H1 (cell line): ENCODE data around the gene OTUD5.

Source experiments
- NRF1 ChIP-seq: IDR thresholded peaks from 2 replicates; pipeline ENCODE4 v1.6.1; 2011; ENCODE audit warnings: mild to moderate bottlenecking, low read depth, low read length, improper control_type of control experiment
- TAF1 ChIP-seq: IDR thresholded peaks from 2 replicates; pipeline ENCODE4 v1.6.1; 2011; ENCODE audit warnings: mild to moderate bottlenecking, low read depth, low read length
- TF ChIP-seq, protein P1 (sequence below), 3 experiments: IDR thresholded peaks; 1 replicate in 2 of 3; 2 replicates in 1 of 3; pipeline versions ENCODE4 v1.5.1 to v1.6.1; 2011; ENCODE audit warnings: low read length in 3 of 3, mild to moderate bottlenecking in 3 of 3, inconsistent platforms in 2 of 3, low read depth in 1 of 3, moderate library complexity in 1 of 3; ENCODE audit not compliant: insufficient read depth in 1 of 3; ENCODE audit errors: control extremely low read depth in 1 of 3

DNA sequence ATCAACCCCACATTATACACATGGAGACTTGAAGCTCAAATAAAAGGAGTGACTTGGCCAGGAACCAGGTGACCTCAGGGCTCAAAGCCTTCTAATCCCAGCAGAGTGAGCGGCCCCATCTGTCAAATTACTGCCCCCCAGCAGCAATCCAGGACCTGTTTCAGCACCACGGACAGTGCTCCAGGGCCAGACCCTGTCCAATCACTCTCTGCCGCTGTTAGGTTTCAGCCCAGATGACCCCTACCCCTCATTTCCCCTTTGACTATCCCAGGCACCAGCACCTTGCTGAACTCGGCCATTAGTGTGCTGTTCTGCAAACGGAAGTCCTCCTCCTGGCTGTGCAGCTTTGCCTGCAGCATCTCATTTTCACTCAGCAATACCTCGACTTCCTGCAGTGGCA, 39.6 kb upstream of the OTUD5 start:
- TF ChIP-seq, protein P1, sequence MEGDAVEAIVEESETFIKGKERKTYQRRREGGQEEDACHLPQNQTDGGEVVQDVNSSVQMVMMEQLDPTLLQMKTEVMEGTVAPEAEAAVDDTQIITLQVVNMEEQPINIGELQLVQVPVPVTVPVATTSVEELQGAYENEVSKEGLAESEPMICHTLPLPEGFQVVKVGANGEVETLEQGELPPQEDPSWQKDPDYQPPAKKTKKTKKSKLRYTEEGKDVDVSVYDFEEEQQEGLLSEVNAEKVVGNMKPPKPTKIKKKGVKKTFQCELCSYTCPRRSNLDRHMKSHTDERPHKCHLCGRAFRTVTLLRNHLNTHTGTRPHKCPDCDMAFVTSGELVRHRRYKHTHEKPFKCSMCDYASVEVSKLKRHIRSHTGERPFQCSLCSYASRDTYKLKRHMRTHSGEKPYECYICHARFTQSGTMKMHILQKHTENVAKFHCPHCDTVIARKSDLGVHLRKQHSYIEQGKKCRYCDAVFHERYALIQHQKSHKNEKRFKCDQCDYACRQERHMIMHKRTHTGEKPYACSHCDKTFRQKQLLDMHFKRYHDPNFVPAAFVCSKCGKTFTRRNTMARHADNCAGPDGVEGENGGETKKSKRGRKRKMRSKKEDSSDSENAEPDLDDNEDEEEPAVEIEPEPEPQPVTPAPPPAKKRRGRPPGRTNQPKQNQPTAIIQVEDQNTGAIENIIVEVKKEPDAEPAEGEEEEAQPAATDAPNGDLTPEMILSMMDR (IDR thresholded peaks at IDR 0.05; ENCODE audit: control extremely low read depth in 1 of 3, insufficient read depth in 1 of 3, low read depth in 1 of 3, low read length in 3 of 3), result no peak
- TF ChIP-seq TAF1, result no peak
- no peak for TF ChIP-seq NRF1
